GM21367 (cell line): ENCODE measurements around the gene SEMA3G.

Experiments used
- ATAC-seq: cut with Tn5 transposase; IDR thresholded peaks from one replicate; pipeline ENCODE4 v1.9.1; 2021; ENCODE audit not compliant: unreplicated experiment

Gene SEMA3G

GRCh38 chr3:52396907-52397591 is 47.9 kb downstream of the SEMA3G start:
- ATAC-seq: no peak

- no peak for ATAC-seq
Observed at GRCh38 chr3:52396011-52396906, 48.6 kb downstream of the SEMA3G start.

- ATAC-seq: no peak
Observed at GRCh38 chr3:52395503-52395865, 49.4 kb downstream of the SEMA3G start.

GRCh38 chr3:52394751-52395502 is 50.0 kb downstream of the SEMA3G start:
- no peak for ATAC-seq

- ATAC-seq: no peak
Observed at GRCh38 chr3:52393959-52394670, 50.8 kb downstream of the SEMA3G start.

- no peak for ATAC-seq
Observed at GRCh38 chr3:52393131-52393807, 51.6 kb downstream of the SEMA3G start.

- no peak for ATAC-seq
Observed at GRCh38 chr3:52392216-52392930, 52.5 kb downstream of the SEMA3G start.

- ATAC-seq: no peak
Observed at GRCh38 chr3:52391096-52391495, 53.8 kb downstream of the SEMA3G start.

GRCh38 chr3:52388933-52389332 is 56.0 kb downstream of the SEMA3G start:
- no peak for ATAC-seq

- ATAC-seq: no peak
Observed at GRCh38 chr3:52388348-52388821, 56.5 kb downstream of the SEMA3G start.

- ATAC-seq: no peak
Observed at GRCh38 chr3:52387481-52387880, 57.4 kb downstream of the SEMA3G start.

GRCh38 chr3:52385157-52385556 is 59.7 kb downstream of the SEMA3G start:
- ATAC-seq: no peak

- ATAC-seq: no peak
Observed at GRCh38 chr3:52384019-52384761, 60.7 kb downstream of the SEMA3G start.

GRCh38 chr3:52383446-52383845 is 61.5 kb downstream of the SEMA3G start:
- no peak for ATAC-seq
